C4-2B (cell line): ENCODE data around the gene ATG101.

Experiments used
- ZFX ChIP-seq: fragments of 450-650 bp; IDR thresholded peaks from 2 replicates; pipeline ENCODE4 v1.6.1; 2017
- TF ChIP-seq, protein P1 (sequence below): fragments of 450-650 bp; conservative IDR thresholded peaks from 2 replicates; pipeline ENCODE4 v1.5.1; 2017; ENCODE audit warnings: mild to moderate bottlenecking

DNA sequence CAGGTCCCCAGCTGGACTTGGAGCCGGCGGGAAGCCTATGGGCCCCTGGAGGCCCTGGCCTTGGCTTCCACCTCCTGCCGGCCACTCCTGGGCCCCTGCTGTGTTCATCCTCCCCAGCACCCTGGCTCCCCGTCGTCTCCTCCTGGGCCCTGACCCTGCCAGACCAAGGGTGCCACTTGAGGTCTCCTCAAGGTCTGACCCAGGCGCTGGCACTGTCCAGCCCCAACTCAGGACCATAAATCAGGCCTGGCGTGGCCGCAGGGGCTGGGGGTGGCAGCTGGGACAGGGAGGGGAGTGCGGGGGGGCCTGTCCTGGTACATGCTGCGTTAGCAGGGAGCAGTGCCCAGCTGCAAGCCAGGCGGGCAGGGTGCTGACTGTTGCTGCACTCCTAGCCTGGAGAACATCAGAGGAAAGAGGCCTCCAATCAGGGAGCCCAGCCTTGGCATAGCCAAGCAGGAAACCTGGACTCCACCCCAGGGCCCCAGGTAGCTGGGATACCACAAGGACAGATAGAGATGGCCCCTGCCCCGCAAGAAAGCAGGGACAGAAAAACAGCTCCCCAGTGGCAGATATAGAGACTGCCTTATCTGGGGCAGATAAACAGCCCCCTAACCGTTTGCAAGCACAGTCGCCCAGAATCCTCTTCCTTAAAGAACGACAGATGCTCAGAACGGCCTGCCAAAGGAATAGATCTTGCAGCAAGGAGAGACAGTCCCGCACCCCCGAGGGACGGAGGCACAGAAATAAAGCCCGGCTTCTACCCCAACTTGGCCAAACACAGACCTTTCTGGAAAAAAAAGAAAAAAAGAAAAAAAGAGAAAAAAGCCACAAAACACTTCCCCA lies 6.5 kb upstream of the ATG101 start:
- TF ChIP-seq, protein P1, sequence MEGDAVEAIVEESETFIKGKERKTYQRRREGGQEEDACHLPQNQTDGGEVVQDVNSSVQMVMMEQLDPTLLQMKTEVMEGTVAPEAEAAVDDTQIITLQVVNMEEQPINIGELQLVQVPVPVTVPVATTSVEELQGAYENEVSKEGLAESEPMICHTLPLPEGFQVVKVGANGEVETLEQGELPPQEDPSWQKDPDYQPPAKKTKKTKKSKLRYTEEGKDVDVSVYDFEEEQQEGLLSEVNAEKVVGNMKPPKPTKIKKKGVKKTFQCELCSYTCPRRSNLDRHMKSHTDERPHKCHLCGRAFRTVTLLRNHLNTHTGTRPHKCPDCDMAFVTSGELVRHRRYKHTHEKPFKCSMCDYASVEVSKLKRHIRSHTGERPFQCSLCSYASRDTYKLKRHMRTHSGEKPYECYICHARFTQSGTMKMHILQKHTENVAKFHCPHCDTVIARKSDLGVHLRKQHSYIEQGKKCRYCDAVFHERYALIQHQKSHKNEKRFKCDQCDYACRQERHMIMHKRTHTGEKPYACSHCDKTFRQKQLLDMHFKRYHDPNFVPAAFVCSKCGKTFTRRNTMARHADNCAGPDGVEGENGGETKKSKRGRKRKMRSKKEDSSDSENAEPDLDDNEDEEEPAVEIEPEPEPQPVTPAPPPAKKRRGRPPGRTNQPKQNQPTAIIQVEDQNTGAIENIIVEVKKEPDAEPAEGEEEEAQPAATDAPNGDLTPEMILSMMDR, result no peak
- no peak for TF ChIP-seq ZFX
